DLD1 (cell line): ENCODE data around the gene PHLPP1.
"Not testable (repeated sequence)": the region's sequence is repeated elsewhere in the genome, so short reads cannot be mapped to it uniquely, and the experiment has no call there.

Experiments used
- in situ Hi-C: cut with HindIII; loops from 2 replicates; pipeline ENCODE4 v1.10.0; 2017; ENCODE audit warnings: low sequenced_read_pairs

The PHLPP1 gene

GRCh38 chr18:62807396-62807795 is 92.1 kb downstream of the PHLPP1 start:
- in situ Hi-C loops: no loop called here

GRCh38 chr18:62808123-62808522 is 92.8 kb downstream of the PHLPP1 start:
- in situ Hi-C loops: no loop called here

DNA sequence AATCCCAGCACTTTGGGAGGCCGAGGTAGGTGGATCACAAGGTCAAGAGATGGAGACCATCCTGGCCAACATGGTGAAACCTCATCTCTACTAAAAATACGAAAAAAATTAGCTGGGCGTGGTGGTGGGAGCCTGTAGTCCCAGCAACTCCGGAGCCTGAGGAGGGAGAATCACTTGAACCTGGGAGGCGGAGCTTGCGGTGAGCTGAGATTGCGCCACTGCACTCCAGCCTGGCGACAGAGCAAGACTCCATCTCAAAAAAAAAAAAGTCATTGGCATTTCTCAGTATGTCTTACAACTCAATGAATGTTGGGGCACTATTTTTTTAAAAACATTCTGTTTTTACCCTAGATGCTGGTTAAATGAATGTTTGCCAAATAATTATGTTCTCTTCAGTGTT is 94.1 kb downstream of the PHLPP1 start:
- in situ Hi-C loops: not testable (repeated sequence)

GRCh38 chr18:62809900-62810299 is 94.6 kb downstream of the PHLPP1 start:
- in situ Hi-C loops: no loop called here

- in situ Hi-C loops: no loop called here
Observed at GRCh38 chr18:62810682-62811081, 95.3 kb downstream of the PHLPP1 start.

GRCh38 chr18:62811674-62812073 is 96.3 kb downstream of the PHLPP1 start:
- in situ Hi-C loops: no loop called here

DNA sequence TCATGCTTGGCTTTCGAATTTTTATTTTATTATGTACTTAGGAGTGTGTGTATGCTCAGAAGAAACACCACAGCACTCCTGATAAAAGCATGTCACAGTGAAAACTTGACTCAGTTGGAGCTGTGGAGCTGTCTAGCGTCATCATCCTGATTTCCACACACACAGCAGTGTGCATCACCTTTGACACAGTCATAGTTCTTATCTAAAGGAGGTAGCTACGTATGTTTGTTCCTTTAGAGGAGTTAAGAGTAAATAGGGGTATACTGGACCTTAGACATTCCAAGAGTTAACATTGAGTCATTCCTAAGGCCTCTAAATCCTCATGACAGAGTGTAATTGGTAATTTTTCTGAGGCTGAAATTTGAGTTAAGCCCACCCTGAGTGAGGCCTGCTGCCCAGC is 96.9 kb downstream of the PHLPP1 start:
- in situ Hi-C loops: no loop called here

GRCh38 chr18:62812876-62813275 is 97.5 kb downstream of the PHLPP1 start:
- in situ Hi-C loops: no loop called here

DNA sequence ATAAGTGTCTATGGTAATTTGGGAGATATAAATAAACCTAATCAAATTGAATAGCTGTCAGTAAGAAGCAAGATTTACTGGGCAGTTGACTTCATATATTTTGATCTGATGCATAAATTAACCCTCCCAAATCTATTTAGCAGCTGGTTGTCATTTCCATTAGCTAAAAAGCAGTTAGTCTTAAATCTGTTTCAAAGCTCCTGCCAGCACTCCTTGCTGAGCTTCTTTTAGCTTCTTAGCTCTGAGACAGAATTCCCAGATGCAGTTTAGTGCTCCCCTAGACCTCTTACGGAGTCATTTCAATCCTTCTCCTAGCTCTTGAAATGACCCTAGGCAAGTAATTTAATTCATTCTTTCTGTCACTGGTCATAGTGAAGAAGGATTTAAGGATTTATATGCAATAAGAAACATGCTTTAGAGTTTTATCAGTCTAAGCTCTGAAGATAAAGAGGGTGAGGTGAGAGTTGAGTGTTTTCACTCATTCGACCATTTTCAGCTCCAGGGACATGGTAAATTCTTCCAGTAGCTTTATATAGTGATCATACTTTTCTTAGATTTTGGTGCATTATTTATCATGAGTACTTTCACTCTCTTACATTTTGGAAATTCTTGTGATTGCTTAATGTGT is 98.9 kb downstream of the PHLPP1 start:
- in situ Hi-C loops: no loop called here

DNA sequence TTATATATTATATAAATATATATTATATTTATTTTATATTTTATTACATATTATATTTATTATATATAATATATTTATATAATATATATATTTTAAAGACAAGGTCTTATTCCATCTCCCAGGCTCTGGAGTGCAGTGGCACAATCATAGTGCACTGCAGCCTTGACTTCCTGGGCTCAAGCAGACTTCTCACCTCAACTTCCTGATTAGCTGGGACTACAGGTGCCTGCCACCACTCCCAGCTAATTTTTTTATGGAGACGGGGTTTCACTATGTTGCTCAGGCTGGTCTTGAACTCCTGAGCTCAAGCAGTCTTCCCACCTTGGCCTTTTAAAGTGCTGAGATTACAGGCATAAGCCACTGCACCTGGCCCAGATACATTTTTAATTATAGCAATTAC is 110.0 kb downstream of the PHLPP1 start:
- in situ Hi-C loops: no loop called here

DNA sequence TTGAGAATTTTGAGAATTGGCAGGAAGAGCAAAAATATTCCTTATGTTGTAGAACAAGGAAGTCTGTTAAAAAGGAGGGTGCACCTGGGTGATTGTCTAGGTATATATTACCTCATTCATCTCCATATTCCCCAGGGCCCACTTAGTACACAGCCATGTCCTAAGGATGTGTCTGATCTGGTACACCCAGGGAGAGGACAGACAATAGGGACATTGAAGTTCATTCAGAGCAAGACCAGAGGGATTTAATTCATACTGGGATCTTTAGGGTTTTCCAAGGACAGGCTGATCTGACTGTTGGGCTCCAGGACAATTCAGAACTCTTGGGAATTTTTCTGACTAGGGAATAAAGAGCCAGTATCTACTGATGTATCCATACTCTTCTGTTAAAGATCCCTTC is 112.1 kb downstream of the PHLPP1 start:
- in situ Hi-C loops: no loop called here

DNA sequence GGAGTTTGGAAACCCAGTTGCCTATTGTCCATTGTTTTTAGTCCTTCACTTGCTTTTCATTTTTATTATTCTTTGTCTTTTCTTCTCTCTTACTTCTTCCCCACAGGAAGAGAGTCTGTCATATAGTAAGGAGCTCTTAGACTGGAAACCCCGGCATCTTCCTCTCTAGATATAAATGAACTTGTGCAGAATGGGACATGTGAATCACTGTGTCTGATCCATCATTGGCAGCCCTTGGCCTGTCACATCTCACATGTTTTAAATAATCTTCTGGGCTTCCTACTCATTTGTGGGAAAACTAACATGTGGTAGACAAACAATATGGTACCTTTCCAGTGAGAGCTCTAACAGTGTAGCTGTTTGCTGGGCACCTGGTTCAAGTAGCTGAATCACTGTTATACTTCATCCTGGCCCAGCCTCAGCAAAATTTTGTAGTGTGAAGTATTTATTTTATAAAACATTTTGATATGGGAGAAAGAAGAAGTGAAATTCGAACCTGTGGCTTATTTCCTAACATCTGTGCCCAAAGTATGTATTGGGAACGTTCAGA is 112.8 kb downstream of the PHLPP1 start:
- in situ Hi-C loops: no loop called here

- in situ Hi-C loops: no loop called here
Observed at GRCh38 chr18:62828852-62829251, 113.5 kb downstream of the PHLPP1 start.

GRCh38 chr18:62829936-62830335 is 114.6 kb downstream of the PHLPP1 start:
- in situ Hi-C loops: no loop called here

DNA sequence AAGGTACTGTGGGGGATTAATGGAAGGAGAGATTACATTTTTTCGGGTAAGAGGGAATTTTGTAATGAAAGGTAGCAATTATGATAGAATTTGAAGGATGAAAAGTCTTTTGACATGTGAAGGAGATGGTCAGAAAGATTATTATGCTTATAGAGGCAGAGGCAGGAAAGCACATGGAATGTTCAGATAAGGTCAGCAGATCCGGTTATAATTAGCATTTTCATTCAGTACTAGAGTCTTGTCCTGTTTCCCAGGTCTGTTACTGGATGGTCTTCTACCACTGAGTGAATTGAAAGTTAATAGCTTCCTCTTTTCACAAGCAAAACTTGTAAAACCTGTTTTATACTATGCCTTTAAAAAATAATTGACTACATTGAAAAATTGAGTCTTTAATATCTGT is 116.9 kb downstream of the PHLPP1 start:
- in situ Hi-C loops: no loop called here

DNA sequence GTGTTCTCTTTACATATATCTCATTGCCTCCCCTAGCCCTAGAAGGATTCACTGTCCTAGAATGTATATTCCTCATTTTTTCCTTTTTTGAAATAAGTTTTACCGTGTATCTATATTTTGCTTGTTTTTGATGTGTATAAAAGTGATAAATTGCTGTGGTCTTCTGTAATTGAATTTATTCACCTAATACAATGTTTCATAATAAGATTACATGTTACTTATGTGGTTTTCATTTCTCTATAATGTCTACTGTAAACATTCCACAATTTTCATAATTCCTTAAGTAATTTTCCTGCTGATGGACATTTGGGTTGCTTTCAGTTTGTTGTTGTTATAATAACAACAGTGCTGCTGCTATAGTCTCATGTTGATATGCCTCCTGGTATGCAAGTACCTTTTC is 118.2 kb downstream of the PHLPP1 start:
- in situ Hi-C loops: no loop called here

- in situ Hi-C loops: no loop called here
Observed at GRCh38 chr18:62834715-62835114, 119.4 kb downstream of the PHLPP1 start.

DNA sequence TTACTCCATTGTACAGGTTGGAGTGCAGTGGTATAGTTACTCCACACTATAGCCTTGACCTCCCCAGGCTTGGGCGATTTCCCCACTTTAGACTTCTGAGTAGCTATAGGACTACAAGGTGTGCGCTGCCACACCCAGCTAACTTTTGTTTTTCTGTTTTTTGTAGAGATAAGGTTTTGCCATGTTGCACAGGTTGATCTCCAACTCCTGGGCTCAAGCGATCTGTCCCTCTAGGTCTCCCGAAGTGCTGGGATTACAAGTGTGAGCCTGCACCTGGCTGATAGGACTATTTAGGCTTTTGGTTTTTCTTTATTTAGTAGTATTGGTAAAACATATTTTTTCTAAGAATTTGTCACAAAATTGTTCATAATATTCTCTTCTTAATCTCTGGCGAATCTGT is 121.7 kb downstream of the PHLPP1 start:
- in situ Hi-C loops: no loop called here

GRCh38 chr18:62838475-62839098 is 123.2 kb downstream of the PHLPP1 start:
- in situ Hi-C loops: no loop called here

DNA sequence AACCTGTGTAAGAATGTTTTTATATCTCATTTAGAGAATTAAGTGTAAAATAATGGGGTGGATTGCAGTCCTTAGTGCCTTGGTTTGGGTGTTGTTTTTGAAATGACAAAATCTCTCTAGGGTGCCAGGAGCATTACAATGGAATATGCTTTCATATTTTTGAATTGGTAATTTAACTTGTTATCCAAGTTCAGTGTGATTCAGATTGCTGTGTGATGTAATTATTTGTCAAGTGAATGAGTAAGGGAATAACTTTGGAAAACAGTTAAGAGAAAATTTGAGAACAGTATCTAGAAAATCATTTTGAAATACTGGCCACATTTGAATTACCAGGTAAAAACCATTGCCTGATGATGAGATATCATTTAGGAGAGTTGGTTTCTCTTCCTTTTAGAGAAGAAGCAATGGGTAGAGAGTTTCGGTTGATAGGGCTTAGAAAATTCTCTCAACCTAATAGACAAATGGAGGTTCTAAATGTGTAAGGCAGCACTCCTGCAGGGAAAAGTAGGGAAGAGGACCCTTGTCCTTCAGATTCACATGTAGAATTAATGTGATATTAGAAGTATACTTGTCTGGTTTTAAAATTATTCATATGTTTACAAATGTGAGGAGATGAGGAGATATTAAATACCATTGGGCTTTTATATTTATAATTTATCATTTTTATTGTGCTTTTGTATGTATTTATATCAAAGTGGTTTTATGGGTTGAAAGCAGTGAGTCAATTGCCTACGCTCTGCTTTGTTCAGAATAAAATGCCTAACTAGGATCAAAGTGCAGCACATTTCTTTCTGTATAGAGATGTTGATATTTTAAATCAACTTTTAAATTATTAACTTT is 124.8 kb downstream of the PHLPP1 start:
- in situ Hi-C loops: no loop called here

GRCh38 chr18:62841405-62841804 is 126.1 kb downstream of the PHLPP1 start:
- in situ Hi-C loops: no loop called here

DNA sequence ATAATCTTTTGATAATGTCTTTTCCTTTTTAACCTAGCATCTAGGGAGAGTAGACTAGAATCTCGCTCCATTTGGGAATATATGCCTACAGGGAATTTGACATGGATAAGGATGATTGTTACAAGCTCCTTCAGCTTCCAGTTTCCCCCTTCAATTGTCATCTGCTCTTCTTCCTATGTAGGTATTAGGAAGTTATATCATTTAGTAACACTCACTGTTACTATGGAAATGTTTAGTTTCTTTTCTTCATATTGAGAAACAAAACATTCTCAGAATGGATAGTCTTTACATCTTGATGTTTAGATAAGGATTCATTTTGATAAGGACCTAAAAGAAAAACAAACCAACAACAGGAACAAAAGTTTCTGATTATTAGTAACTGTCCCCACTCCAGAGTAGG is 127.6 kb downstream of the PHLPP1 start:
- in situ Hi-C loops: no loop called here
